ENCODE data around the gene PRKAB2. TPM values are rescaled to one million over a fixed set of nuclear protein-coding genes. Genes with fewer than 3 reads are reported as not detected.

The PRKAB2 gene
- total and polyA plus RNA-seq, 2 of the 13 experiments (the other 11 are each of a cell fraction or from before 2014, with no cell fraction given) = 44.0 to 118 TPM

GRCh38 chr1:147214842-147215539, 42.7 kb upstream of the PRKAB2 start (continued):
- TF ChIP-seq ZBTB10 (CRISPR knock-in tag; IDR thresholded peaks at IDR 0.05; ENCODE audit: borderline replicate concordance) (no peak), SCMH1 (CRISPR knock-in tag; IDR thresholded peaks at IDR 0.05; ENCODE audit: borderline replicate concordance) (no peak), SUZ12 (IDR thresholded peaks at IDR 0.05; ENCODE audit: low read depth, low read length) (no peak), ZNF777 (CRISPR knock-in tag; IDR thresholded peaks at IDR 0.05) (no peak), ZNF850 (CRISPR knock-in tag; conservative IDR thresholded peaks at IDR 0.05) (no peak), SMC3 (IDR thresholded peaks at IDR 0.05; ENCODE audit: low read length) (no peak), AKAP8 (CRISPR knock-in tag; IDR thresholded peaks at IDR 0.05) (no peak), KMT2A (CRISPR knock-in tag; IDR thresholded peaks at IDR 0.05) (no peak), ZNF646 (CRISPR knock-in tag; IDR thresholded peaks at IDR 0.05) (no peak), YY1 (IDR thresholded peaks at IDR 0.05; ENCODE audit: insufficient read depth, insufficient replicate concordance, low read depth, low read length) (no peak), SIN3A (IDR thresholded peaks at IDR 0.05; ENCODE audit: borderline replicate concordance, low read depth, low read length) (no peak), KIAA2018 (CRISPR knock-in tag; IDR thresholded peaks at IDR 0.05; ENCODE audit: borderline replicate concordance) (no peak)
